Stimulated activated CD4-positive, alpha-beta T cell treated with anti-CD3 and anti-CD28 coated beads, TNF-alpha, amount 100 ng/mL, for 24 hours (primary cell): Measurements from ENCODE around the gene AP2M1.
"Not testable (repeated sequence)": the region's sequence is repeated elsewhere in the genome, so short reads cannot be mapped to it uniquely, and the experiment has no call there.

Experiments
- DNase-seq, 3 experiments: peaks; one replicate each; pipeline ENCODE4 v3.0.0-alpha.2; 2020; ENCODE audit warnings: low read depth in 3 of 3

Gene AP2M1

DNA sequence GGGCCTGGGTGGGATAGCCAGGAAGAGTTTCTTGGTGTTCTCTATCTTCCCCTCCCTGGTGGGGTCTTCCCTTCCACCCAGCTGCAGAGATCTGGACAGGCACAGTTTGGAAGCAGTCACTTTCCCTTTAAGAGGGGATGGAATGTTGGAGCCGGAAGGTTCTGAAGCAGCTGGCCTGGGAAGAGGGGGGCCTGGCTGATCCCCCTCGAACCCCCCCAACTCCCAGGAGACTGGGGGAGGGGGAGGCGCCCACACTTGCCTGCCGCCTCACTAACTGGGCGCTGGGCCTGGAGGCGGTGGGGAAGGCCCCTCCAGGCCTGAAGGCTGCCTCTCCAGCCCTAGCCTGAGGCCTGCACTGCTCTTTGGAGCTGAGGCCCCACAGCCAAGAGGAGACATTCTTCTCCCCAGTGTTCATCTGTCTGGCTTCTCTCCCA, 18.1 kb upstream of the AP2M1 start:
- DNase-seq = no peak

DNA sequence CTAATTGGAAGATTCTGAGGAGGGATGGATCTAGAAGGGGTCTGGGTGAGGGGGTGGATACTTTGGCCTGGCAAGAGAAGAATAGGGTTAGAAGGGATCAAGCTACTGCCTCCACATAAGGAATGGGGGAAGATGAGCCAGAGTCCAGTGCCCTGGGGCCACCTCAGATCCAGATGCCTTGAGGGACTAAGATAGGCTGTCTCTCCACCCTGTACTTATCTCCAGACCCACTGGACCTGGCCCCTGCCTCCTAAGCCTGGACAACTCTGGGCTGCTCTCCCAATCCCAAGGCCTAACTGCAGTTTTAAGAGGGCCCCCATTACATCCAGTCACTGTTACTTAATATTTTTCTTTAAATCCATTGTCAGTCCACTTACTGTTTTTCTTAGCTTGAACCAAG, 17.4 kb upstream of the AP2M1 start:
- no peak for DNase-seq

DNA sequence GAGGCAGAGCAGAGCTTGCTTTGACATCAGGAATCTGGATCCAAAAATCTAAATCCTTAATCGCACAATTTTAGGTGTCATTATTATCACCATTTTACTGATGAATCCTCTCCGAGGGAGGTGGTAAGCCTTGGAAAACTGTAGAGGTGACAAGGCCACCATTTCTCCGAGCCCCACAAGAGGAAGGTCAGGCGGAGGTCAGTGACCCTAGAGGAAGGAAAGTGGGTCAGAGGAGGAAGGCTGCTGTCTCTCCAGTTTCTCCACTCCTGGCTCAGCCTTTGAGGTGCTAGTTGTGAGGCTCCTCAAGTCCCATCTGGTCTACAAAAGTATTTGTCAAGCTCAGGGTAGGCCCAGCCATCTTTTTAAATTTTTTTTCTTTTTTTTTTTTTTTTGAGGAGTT, 16.3 kb upstream of the AP2M1 start:
- no peak for DNase-seq

DNA sequence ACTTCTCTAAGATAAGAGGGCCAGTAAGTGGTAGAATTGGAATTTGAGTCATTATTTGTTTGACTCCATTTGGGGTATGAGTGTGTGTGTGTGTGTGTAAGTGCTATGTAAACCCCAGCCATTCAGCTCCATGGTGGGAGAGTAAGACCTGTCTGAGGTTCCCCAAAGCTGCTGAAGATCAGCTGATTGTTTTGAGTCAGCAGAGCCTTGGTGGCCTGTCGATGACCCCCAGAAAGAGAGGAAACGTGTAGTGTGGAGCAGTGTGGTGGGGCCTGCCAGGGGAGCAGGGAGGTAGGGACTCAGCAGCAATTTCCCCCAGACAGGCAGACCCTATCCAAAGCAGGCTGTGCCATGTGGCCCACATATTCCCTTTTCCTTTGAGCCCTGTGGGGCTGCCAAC, 14.2 kb upstream of the AP2M1 start:
- DNase-seq = no peak

DNA sequence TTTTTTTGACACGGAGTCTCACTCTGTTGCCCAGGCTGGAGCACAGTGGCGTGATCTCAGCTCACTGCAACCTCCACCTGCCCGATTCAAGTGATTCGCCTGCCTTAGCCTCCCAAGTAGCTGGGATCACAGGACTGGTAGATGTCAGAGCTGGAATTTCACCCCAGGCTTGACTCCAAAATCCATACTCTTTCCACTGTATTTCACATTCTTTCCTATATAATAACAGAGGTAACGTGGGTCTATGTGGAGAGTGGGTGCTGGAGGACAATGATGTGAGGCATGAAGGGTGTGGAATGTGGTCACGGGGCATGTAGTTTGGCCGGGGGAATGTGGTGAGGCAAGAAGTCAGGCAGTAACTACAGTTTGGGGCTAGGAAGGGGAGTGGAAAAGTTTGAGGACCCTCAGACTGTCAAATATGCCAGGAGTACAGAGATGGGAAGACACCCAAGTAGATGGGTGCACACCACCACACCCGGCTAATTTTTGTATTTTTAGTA, 12.0 kb upstream of the AP2M1 start:
- not testable (repeated sequence) for DNase-seq

DNA sequence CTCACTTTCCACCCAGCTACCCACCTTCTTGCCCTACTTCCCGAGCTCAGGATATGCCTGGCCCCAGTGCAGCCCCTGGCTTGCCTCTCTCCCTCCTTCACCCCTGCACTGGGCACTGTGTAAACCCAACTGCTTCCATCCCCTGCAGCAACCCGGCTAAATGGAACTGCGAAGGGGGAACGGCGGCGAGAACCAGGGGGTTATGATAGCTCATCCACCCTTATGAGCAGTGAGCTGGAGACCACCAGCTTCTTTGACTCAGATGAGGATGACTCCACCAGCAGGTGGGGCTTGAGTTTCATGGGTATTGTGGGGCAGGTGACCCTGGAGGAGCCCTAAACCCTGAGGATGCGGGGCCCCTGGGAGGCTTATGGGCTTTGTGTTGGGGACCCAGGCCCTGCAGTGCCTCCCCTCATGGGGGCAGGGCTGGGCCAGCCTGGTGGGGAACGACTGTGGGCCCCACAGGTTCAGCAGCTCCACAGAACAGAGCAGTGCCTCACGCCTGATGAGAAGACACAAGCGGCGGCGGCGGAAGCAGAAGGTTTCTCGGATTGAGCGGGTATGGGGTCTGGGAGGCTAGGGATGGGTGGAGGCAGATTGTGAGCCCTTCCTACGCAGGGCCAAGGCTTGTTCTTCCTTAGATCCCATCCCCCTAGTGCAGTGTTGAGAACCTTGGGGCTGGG, 9.9 kb upstream of the AP2M1 start:
- no peak for DNase-seq

DNA sequence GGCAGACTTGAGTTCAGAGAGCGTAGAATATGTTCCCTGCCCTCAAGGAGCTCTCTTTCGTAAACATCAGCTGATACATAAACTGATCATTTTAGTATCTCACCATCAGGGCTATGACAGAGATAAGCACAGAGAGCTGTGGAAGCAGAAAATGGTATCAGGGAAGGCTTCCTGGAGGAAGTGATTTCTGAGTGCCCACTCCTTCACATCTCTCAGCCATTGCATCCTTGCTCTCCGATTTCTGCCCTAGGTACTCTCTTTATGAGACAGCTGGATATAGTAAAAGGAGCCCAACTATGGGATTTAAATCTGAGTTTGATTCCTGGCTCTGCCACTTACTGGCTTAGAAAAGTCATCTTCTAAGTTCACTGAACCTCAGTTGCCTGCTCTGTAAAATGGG, 9.1 kb upstream of the AP2M1 start:
- no peak for DNase-seq

DNA sequence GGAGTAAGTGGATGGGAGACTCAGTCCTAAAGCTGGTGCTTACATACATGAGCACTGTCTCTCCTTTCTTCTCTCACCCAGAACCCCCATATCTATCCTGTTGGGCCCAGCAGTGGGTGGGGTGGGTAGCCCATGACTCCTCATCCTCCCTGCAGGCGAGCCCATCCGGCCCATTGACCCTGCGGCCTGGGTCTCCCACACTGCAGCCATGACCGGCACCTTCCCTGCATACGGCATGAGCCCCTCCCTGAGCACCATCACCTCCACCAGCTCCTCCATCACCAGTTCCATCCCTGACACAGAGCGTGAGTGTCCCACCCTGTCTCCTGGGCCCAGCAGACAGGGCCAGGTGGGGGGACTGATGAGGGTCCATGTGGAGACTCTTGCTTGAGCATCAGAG, 8.0 kb upstream of the AP2M1 start:
- no peak for DNase-seq

DNA sequence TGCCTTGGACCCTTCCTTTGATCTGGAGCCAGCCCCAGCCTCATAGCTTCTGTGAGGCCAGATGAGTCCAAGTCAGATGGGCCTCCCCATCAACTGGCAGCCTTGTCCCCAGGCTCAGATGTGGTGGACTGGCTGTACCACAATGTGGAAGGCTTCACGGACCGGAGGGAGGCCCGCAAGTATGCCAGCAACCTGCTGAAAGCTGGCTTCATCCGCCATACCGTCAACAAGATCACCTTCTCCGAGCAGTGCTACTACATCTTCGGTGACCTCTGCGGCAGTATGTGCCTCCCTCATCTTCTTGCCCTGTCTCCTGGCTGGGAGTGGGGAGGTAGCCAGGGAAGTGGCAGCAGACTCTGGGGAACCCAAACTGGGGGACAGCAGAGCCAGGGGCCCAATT, 6.9 kb upstream of the AP2M1 start:
- DNase-seq = no peak

DNA sequence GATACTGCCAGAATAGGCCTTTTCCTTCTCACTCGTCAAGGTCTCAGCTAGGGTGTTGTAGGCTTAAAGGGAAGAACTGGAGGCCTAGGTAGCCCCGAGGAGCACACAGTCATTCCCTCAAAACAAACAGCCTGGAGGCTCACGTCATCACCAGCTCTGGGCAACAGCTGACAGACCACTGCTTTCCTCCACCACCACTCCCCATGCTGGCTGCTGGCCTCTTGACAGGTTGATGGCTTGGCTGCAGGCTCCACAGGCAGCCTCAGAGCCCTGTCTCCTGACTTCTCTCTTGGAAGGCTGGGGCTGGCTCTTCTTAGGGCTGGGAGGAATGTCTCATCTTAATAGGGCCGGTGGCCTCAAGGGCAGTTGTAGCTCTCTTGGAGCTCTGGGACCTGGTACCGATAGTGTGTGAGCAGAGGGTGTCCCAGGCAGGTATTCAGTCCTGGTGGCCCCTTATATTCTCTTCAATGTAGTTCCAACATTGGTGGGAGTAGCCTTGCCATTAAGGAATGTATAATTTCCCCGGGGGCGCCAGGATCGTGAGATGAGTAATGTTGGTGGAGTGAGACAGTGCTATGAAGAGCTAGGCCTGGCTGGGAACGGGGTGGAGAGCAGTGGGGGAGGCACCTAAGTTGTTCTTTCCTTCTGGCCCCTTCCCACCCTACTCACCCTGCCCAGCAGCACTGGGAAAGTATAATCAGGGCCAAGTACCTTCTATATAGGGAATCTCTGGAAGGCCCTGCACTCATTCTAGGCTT, 6.1 kb upstream of the AP2M1 start:
- no peak for DNase-seq

DNA sequence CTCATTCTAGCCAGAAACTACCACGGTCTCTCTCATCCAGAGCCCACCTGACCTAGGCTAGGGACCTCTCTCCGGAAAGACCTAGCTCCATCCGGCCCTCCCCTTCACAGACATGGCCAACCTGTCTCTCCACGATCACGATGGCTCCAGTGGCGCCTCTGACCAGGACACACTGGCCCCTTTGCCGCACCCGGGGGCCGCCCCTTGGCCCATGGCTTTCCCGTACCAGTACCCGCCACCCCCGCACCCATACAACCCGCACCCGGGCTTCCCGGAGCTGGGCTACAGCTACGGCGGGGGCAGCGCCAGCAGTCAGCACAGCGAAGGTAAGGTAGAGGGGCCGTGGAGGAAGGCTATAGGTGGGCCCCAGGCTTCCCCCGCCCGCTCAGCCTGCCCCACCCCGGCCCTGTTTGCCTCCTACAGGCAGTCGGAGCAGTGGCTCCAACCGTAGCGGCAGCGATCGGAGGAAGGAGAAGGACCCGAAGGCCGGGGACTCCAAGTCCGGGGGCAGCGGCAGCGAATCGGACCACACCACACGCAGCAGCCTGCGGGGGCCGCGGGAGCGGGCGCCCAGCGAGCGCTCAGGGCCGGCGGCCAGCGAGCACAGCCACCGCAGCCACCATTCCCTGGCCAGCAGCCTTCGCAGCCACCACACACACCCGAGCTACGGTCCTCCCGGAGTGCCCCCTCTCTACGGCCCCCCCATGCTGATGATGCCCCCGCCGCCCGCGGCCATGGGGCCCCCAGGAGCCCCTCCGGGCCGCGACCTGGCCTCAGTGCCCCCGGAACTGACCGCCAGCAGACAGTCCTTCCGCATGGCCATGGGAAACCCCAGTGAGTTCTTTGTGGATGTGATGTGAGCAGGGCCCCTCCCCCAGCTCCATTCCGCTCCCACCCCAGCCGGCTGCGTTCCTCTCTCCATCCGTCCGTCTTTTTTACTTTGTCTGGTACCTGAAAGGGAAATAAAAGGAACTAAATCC, 4.5 kb upstream of the AP2M1 start:
- no peak for DNase-seq

DNA sequence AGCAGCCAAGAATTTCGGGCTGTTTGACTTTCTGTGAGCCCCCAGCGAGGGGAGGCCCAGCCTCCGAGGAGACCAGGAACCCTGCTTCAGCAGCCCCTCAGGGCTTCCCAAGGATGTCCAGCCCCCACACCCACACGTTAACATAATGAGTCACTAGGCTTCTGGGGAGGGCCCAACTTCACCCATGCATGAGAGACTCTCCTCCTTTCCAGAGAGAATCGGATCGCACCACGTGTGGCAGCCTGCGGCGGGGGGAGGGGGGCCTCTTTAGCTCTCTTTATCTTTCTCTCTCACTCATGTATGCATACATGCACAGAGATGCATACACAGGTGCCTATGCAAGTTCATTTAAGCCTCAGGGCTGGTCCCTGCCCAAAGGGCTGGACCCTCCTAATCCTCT, 3.1 kb upstream of the AP2M1 start:
- DNase-seq = no peak

DNA sequence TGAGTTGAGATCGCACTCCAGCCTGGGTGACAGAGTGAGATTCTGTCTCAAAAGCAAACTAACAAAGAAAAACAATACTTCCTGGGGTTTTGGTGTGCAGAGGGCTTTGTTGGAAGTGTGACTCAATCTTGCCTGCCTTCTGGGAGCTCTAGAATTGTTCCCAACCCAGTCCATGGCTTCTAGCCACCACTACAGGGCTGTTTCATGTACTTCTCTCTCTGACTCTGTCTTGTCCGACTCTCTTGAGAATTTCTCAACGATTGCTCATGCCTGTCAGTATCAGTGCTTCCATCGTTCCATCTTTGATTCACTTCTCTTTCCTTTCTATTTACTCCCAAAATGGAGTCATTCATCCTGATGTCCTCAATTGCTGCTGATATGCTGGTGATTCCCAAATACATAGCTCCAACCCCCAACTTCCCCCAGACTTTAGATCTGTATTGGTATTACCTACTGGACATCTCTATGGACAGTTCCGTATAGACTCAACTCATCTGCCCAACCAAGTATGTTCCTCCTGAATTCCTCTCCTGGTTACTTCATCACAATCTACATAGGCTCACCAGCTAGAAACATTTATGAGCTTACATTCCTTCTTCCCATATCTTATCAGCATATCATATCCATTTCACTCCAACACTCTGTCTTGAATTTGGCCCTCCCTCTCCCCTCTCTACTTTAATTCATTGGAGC, 1.8 kb upstream of the AP2M1 start:
- DNase-seq = no peak

DNA sequence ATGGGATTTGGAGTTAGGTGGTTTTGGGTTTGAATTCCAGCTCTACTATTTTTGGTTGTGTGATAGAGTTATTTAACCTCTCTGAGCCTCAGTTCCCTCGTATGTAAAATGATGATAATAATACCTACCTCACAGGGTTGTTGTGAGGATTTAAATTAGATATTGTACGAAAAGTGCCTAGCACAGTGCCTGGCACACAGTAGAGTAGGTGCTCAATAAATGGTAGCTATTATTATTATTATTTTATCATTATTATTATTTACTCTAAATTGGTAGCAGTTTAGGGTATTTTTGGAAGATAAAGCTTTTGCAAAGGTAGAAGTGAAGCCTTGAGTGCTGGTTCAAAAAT, 1.3 kb upstream of the AP2M1 start:
- no peak for DNase-seq

DNA sequence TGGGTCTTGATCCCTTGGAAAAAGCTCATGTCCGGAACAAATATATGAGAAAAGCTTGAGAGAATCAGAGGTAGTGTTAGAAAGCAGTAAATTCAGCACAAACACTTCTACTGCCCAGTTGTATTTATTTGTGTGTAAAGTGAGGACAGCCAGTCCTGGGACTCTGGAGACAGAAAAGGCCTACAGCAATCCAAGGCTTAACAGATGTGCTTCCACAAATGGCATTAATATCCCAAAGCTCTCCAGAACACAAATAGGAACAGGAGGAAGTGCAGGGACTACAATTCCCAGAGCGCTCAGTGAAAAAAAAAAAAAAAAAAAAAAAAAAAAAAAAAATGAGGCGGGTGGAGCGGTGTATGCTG, 390 bp upstream of the AP2M1 start:
- DNase-seq = no peak

DNA sequence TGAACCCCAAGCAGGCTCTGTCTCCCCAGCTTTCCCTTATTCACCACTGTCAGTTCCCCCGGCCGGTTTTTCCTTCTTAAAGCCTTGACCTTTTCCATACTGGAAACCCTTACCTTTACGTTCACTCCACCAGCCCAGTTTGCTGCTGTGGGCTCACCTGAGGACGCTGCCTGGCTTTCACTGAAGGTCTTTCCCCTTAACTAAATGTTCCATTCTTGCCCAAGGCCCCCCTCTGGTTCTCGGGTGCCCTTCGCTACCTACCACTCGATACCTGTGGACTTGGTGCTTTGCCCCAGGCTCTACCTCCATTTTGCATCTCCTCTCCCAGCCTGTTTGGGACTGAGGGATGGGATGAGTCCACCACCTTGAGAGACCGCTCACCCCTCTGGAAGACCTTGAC, 851 bp downstream of the AP2M1 start:
- DNase-seq = no peak

DNA sequence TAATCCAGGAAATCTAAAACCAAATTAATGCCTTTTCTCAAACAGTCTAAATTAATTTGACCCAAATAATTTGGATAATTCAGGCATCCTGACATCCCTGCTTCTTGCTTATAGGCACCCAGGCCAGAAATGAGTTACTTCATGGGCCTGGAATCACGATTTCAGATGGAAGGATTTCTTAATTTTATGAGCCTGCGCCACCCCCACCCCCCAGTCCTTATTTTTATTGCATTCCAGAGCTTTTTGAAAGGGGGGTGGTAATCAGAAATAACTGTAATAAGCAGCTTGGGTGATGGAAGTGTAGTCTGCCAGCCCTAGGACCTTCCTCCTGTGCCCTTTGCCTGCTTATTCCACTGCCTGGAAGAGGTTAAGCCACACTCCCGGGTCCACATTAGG, 1.3 kb downstream of the AP2M1 start:
- no peak for DNase-seq

DNA sequence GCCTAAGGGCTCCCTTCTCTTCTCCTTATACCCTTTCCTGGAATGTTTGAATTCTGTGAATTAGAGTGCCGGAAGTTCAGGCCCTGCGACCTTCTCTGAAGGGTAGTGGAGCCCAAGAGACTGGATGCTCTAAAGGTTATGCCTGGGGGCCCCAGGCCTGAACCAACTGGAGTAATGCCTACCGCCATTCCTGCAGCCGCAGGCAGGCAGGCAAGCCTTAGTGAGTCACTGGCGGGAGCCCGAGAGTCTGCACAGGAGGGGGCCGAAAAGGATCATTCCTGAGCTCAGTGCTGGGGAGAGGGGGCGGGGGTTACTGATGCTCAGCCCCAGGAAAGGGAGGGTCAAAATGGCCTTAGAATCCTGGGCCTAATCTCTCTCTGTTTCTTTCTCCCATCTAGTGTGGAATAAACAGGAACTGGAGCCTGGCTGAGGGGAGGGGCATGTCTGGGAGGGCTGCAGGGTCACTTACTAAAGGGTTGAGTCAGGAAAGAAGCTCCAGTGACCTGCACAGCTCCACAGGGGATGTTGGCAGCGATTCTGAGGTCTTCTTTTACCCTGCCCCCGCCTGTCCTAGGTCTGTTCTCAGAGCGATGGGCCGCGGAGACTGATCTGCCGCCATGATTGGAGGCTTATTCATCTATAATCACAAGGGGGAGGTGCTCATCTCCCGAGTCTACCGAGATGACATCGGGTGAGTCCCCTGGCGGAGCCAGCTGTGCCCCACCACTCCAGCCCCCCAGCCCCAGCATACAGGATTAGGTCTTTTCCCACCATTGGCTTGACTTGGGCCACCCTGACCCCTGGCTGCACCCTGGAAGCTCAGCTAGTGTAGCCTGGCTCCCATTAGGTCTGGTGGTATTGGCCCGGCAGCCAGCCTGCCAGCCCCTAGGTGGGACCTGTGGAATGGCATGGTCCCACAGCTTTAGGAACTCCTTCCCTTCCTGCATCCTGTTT, 2.0 kb downstream of the AP2M1 start:
- DNase-seq = no peak

DNA sequence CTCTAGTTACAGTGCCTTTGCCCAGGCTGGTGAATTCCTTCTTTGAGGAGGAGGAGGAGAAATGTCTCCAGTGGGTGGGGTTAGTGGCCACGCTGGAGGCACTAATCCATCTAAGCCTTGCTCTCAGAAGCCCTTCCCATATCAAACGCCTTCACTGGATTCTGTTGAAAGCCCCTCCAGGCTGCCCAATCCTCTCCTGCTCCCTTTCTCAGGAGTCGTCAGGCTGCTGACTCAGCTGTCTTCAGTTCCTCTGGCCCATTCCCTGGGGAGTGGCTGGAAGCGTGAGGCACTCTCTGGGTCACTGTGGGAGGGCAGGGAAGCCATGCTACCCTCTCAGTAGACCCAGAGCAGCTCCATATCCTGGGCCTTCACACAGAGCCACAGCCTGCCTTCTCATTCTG, 2.7 kb downstream of the AP2M1 start:
- no peak for DNase-seq

DNA sequence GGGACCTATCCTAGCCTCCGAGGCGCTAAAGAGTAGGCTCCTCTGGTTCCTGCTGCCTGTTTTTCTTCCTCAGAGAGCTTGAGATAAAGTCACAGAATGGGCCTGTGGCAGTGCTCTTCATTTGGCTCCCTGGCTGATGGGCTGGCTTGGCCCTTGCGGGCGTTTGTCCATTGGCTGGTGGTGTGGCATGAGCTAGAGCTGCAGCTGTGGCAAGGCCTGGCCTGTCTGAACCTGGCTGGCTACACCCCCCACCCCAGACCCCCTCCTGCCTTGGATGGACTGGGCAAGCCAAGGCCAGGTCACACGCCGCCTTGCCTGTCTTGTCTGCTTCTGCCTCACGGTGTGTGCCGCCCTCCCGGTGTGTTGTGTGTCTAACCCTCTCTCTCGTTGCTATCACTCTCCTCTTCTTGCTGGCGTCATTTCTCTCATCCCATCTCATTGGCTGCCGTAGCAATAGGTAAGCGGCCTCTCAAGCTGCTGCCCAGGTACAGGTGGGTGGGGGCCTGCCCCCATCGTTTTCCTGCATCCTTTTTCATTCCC, 3.2 kb downstream of the AP2M1 start:
- no peak for DNase-seq
